GM12872 (cell line): Measurements from ENCODE around the gene CLCA2.

Experiments
- CTCF ChIP-seq: IDR thresholded peaks from 3 replicates; pipeline ENCODE4 v1.5.1; 2011; ENCODE audit warnings: low read depth, mild to moderate bottlenecking, low read length, moderate library complexity; ENCODE audit not compliant: insufficient read depth

CLCA2 gene

GRCh38 chr1:86448670-86449069 is 24.7 kb downstream of the CLCA2 start:
- no peak for TF ChIP-seq CTCF

DNA sequence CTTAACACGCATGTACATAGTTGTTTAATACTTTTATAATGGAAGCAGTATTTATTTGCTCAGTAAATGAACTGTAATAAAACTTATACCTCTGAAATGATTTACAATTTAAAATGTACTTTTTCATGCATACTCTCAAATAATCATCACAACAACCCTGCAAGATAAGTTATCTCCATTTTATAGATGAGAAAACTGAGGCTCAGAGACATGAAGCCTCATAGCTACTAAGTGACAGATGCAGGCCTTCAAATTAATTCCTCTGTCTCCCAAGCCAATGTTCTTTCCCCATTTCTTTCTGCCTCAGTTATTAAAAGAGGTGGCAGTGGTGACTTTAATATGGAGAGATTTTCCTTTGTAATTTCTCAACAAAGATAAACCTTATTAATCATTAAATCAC is 25.1 kb downstream of the CLCA2 start:
- no peak for TF ChIP-seq CTCF

GRCh38 chr1:86450847-86451246 is 26.9 kb downstream of the CLCA2 start:
- TF ChIP-seq CTCF, result no peak

- TF ChIP-seq CTCF, result no peak
These were observed 29.7 kb downstream of the CLCA2 start for GRCh38 chr1:86453664-86454063.

DNA sequence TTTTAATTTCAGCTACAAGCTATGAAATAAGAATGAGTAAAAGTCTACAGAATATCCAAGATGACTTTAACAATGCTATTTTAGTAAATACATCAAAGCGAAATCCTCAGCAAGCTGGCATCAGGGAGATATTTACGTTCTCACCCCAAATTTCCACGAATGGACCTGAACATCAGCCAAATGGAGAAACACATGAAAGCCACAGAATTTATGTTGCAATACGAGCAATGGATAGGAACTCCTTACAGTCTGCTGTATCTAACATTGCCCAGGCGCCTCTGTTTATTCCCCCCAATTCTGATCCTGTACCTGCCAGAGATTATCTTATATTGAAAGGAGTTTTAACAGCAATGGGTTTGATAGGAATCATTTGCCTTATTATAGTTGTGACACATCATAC is 31.1 kb downstream of the CLCA2 start:
- no peak for TF ChIP-seq CTCF

DNA sequence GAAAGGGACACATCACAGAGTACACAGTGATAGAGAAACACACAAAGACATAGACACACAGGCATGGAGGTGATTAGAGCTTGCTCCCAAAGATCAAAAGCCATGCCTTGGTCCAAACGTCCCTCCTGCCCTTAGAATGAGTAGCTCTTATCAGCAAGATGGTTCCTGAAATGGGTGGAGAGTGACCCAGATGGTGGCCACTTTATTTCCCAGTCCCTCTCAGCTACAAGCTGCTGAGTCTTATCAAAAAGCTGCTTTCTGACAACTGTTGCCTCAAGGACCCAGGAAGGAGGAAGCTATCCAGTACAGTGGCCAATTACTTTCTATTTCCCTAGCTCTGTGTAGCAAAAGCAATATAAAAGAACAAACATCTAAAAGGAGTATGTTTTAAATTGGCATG is 37.0 kb downstream of the CLCA2 start:
- TF ChIP-seq CTCF, result no peak

DNA sequence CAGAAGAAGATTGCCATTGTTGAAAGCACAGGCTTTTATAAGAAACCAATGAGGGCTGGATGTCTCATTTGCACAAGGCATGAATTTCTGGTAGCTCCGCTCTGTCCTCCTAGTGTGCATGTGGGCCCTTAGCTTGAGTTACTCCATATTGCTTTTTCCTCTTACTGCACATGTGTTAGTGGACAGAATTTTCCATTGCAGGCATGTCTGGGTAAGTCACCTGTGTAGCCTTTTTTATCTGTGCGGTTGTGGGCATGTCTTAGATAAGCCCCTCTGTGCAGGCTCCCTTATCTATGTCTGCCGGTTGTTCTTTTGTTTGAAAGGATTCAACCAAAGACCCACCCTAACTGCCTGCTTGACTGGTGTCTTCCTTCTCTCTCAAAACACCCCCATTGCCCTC is 37.5 kb downstream of the CLCA2 start:
- TF ChIP-seq CTCF, result no peak

- TF ChIP-seq CTCF, result no peak
These were observed 40.8 kb downstream of the CLCA2 start for GRCh38 chr1:86464819-86465218.
